Activated CD4-positive, alpha-beta memory T cell treated with anti-CD3 and anti-CD28 coated beads, Interleukin-2, amount 10 ng/mL, durations not matched to agents 7 days and 5 days (primary cell): Measurements from ENCODE around the gene ADAMTS2. TPM values are rescaled to one million over a fixed set of nuclear protein-coding genes. Genes with fewer than 3 reads are reported as not detected.

Experiments used
- CTCF ChIA-PET: fragments of 350-600 bp; sonication (Branson Sonifier 250); formaldehyde crosslinking; loops from one replicate; lab custom pipeline; 2021; ENCODE audit warnings: antibody characterized with exemption, inconsistent platforms; lab: Charles Lee
- POLR2A ChIA-PET: fragments of 350-600 bp; sonication (Branson Sonifier 250); formaldehyde crosslinking; loops from one replicate; lab custom pipeline; 2021; ENCODE audit warnings: antibody characterized with exemption; lab: Charles Lee
- DNase-seq: peaks from one replicate; pipeline ENCODE4 v3.0.0-alpha.2; 2020
- H3K27ac Mint-ChIP-seq: one replicate; pipeline ENCODE4 v1.8.0; 2021; ENCODE audit warnings: mild to moderate bottlenecking, mixed read lengths
- H3K27me3 Mint-ChIP-seq: one replicate; pipeline ENCODE4 v1.8.0; 2021; ENCODE audit warnings: mixed read lengths
- H3K36me3 Mint-ChIP-seq: one replicate; pipeline ENCODE4 v1.8.0; 2021; ENCODE audit warnings: low read depth, mixed read lengths
- H3K4me1 Mint-ChIP-seq: one replicate; pipeline ENCODE4 v1.8.0; 2021; ENCODE audit warnings: mixed read lengths
- H3K4me3 Mint-ChIP-seq: one replicate; pipeline ENCODE4 v1.8.0; 2021; ENCODE audit warnings: mild to moderate bottlenecking, mixed read lengths
- H3K9me3 Mint-ChIP-seq: one replicate; pipeline ENCODE4 v1.8.0; 2021; ENCODE audit warnings: mixed read lengths
- total RNA-seq, 2 experiments: library from RNA; stranded (reverse); gene quantifications; one replicate each; pipeline ENCODE4 v1.2.3, GENCODE V29; 2021

Gene ADAMTS2
- total RNA-seq, 2 experiments from 2014 or later, result not detected

DNA sequence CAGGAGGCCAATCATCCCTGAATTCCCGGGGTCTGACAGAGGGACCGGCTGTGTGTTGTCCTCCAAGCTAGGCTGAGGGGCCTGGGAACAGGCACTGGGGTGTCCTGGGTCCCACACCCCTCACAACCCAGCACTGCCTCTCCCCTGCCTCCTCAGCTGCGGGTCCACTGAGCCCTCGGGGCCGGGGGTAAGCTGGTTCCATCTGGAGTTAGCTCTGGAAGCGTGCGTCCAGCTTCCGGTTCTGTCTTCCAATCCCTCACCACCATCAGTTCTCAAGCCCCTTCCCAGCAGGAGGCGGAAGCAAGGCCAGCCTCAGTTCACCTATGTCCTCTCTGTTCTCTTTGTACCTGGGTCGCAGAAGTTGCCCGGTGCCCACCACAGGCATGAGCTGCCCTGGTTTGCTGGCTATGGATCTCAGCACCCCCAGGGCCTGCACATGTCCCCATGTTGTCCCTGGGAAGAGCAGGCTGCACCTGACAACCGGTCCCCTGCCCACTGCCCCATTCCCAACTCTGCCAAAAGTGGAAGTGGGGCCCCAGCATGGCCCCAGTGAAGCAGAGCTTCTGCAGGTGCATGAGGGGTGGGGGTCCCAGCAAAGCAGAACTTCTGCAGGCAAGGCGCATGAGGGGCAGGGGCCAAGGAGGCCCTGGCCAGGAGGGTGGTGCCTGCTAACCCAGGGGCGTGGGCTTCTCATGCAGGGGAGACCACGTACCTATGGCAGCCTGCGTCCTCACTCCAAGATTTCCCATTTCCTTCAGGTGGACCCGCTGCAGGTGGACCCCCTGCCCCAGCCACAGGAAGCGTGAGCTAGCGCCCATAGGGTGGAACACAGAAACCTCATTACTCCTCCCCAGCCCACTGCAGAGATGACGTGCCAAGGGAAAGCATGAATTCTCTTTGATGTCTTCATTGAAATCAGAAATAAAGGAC is 173.2 kb downstream of the ADAMTS2 start:
- no peaks in the 10 kb centered on the region for H3K36me3 Mint-ChIP-seq
- no peak overlapping the region for H3K4me3 Mint-ChIP-seq
- no peak overlapping the region for H3K27ac Mint-ChIP-seq
- ChIA-PET CTCF (no interaction called here), POLR2A (no interaction called here)
- no peak for DNase-seq
- H3K9me3 Mint-ChIP-seq, result no peaks in the 10 kb centered on the region
- peaks cover 3% of the 10 kb centered on the region for H3K4me1 Mint-ChIP-seq
- no peaks in the 10 kb centered on the region for H3K27me3 Mint-ChIP-seq

GRCh38 chr5:179171251-179171815 is 173.9 kb downstream of the ADAMTS2 start:
- POLR2A ChIA-PET, result no interaction called here
- H3K4me3 Mint-ChIP-seq, result no peak overlapping the region

DNA sequence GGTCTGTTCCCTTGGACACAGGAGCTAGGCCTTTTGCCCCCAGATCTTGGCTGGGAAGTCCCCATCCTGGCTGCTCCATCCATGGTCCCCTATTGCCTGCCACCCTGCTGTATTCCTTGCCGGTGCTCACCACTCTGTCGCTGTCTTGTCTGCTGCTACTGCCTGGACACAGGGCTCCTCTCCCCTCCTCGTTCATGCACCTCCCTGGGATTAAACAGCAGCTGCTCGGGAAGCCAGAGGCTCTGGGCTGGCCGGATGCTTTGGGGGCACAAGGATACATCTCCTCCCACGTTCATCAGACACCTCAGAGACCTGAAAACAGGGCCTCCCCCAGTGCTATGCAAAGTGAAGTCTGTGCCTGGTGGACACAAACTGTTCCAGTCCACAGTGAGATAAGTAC is 174.7 kb downstream of the ADAMTS2 start:
- H3K27ac Mint-ChIP-seq, result no peak overlapping the region
- ChIA-PET POLR2A (no interaction called here), CTCF (interaction anchor here (0.5 kb wide), 1 partner anchor 795 kb away, joined by 3 read pairs; no protein-coding TSS in a partner anchor)
- no peak overlapping the region for H3K4me3 Mint-ChIP-seq
- DNase-seq, result no peak
- no peaks in the 10 kb centered on the region for H3K27me3 Mint-ChIP-seq
- H3K9me3 Mint-ChIP-seq, result no peaks in the 10 kb centered on the region
- H3K36me3 Mint-ChIP-seq, result no peaks in the 10 kb centered on the region
- peaks cover 3% of the 10 kb centered on the region for H3K4me1 Mint-ChIP-seq

More at GRCh38 chr5:179171251-179171815, 173.9 kb downstream of the ADAMTS2 start:
- CTCF ChIA-PET, result no interaction called here
- no peaks in the 10 kb centered on the region for H3K27me3 Mint-ChIP-seq
- H3K36me3 Mint-ChIP-seq, result no peaks in the 10 kb centered on the region
- H3K27ac Mint-ChIP-seq, result no peak overlapping the region
- H3K4me1 Mint-ChIP-seq, result peaks cover 3% of the 10 kb centered on the region
- H3K9me3 Mint-ChIP-seq, result no peaks in the 10 kb centered on the region
- no peak for DNase-seq

DNA sequence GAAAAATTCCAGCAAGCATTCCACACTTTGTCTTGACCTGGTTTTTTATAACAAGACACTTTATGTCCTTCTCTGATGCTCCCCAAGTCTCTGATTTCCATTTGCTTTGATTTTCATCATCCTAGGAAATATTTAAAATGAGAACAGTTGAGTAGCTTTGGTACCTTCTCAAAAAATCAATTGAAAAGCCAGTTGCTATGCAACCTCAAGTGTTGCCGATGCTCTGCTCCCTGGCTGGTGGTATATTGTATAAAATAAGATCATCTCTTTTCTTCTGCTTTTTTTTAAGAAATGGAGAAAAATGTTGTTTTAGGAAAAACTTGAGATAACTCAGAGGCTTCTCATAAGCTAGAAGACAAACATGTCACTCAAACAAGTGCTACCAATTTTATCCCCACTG is 175.4 kb downstream of the ADAMTS2 start:
- CTCF ChIA-PET, result no interaction called here

GRCh38 chr5:179168664-179169063 is 176.6 kb downstream of the ADAMTS2 start:
- DNase-seq, result no peak
- H3K9me3 Mint-ChIP-seq, result no peaks in the 10 kb centered on the region
- no peak overlapping the region for H3K4me3 Mint-ChIP-seq
- no peak overlapping the region for H3K27ac Mint-ChIP-seq
- no peaks in the 10 kb centered on the region for H3K27me3 Mint-ChIP-seq
- peaks cover 3% of the 10 kb centered on the region for H3K4me1 Mint-ChIP-seq
- CTCF ChIA-PET, result no interaction called here
- H3K36me3 Mint-ChIP-seq, result no peaks in the 10 kb centered on the region
- POLR2A ChIA-PET, result no interaction called here

More for the DNA sequence above, 175.4 kb downstream of the ADAMTS2 start:
- Mint-ChIP-seq H3K36me3 (no peaks in the 10 kb centered on the region), H3K4me3 (no peak overlapping the region), H3K27ac (no peak overlapping the region), H3K9me3 (no peaks in the 10 kb centered on the region), H3K4me1 (peaks cover 3% of the 10 kb centered on the region), H3K27me3 (no peaks in the 10 kb centered on the region)
- POLR2A ChIA-PET, result no interaction called here
- no peak for DNase-seq

DNA sequence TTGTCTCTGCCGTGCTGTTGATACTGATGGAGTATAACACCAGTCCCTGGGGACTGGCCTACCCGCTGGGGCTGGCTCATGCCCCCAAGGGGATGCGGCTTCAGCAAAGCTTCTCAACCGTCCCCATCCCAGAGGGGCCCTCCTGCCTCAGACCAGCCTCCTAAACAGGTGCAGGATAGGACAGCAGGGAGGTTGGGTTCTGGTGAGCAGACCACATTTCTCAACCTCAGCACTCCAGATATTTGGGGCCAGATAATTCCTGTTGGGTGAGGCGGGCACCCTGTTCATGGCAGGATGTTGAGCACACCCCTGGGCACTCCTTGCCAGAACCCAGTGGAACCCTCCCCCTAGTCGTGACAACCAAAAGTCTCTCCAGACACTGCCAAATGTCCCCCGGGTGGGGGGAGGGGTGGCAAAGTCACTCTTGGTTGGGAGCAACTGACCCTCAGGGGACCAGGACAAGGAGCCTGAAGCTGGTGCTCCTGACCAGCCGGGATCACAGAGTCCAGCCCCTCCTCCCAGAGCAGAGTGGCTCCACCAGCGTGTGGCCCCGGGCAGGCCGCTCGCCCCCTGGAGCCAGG is 177.3 kb downstream of the ADAMTS2 start:
- H3K27me3 Mint-ChIP-seq, result no peaks in the 10 kb centered on the region
- no peaks in the 10 kb centered on the region for H3K36me3 Mint-ChIP-seq
- POLR2A ChIA-PET, result no interaction called here
- no peak overlapping the region for H3K27ac Mint-ChIP-seq
- CTCF ChIA-PET, result interaction anchor here (0.6 to 0.9 kb wide), 4 partner anchors 25 to 910 kb away, joined by 3 to 4 read pairs (median 3); no protein-coding TSS in a partner anchor
- DNase-seq, result no peak
- H3K4me3 Mint-ChIP-seq, result no peak overlapping the region
- H3K9me3 Mint-ChIP-seq, result no peaks in the 10 kb centered on the region
- peaks cover 3% of the 10 kb centered on the region for H3K4me1 Mint-ChIP-seq

GRCh38 chr5:179166886-179167841 is 178.1 kb downstream of the ADAMTS2 start:
- H3K27ac Mint-ChIP-seq, result no peak overlapping the region
- peak; percentile 46 for DNase-seq
- CTCF ChIA-PET, result interaction anchor here (0.6 to 0.9 kb wide), 4 partner anchors 24 to 909 kb away, joined by 3 to 4 read pairs (median 3); no protein-coding TSS in a partner anchor
- POLR2A ChIA-PET, result no interaction called here
- H3K9me3 Mint-ChIP-seq, result no peaks in the 10 kb centered on the region
- H3K36me3 Mint-ChIP-seq, result no peaks in the 10 kb centered on the region
- H3K4me1 Mint-ChIP-seq, result peaks cover 3% of the 10 kb centered on the region
- H3K4me3 Mint-ChIP-seq, result no peak overlapping the region
- no peaks in the 10 kb centered on the region for H3K27me3 Mint-ChIP-seq

GRCh38 chr5:179166171-179166885 is 178.9 kb downstream of the ADAMTS2 start:
- Mint-ChIP-seq H3K4me1 (peaks cover 3% of the 10 kb centered on the region), H3K4me3 (no peak overlapping the region), H3K36me3 (no peaks in the 10 kb centered on the region), H3K9me3 (no peaks in the 10 kb centered on the region), H3K27ac (no peak overlapping the region), H3K27me3 (no peaks in the 10 kb centered on the region)
- ChIA-PET CTCF (no interaction called here), POLR2A (no interaction called here)
- no peak for DNase-seq

DNA sequence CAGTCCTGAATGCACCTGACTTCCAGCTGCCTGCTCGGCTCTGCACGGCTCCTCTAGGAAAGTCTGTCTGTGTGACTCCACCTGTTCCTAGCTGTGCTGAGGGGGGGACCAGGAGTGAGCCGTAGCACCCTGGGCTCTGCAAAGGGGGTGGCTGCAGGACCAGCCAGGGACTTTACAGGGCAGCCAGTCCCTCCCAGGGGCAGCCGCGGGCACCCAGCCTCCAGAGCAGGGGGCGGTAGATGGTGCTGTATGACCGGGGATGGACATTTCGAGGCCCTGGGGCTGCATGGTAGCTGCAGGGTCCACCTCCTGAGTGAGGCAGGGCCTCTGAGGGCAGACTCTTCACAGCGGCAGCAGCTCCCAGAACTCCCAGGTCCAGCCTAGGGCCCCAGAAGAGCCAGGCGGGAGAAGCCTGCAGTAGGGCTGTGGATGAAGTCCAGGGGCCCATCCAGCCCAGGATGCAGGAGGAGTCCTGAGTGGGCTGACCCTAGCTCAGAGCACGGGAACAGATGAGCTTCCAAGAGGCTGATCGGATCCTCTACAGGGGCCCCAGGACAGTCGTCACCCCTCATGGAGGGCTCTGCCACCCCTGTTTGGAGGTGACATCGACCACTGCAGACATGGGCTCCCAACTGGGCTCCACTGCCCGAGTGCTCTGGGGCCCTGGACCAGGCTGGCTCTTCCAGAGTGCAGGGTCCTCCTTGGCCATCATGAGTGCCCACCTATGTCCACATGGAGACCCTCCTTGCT is 179.7 kb downstream of the ADAMTS2 start:
- H3K36me3 Mint-ChIP-seq, result no peaks in the 10 kb centered on the region
- CTCF ChIA-PET, result no interaction called here
- DNase-seq, result no peak
- H3K4me1 Mint-ChIP-seq, result peaks cover 3% of the 10 kb centered on the region
- POLR2A ChIA-PET, result interaction anchor here (0.6 kb wide), 1 partner anchor 68 kb away, joined by 3 read pairs; no protein-coding TSS in a partner anchor
- H3K4me3 Mint-ChIP-seq, result no peak overlapping the region
- no peak overlapping the region for H3K27ac Mint-ChIP-seq
- H3K27me3 Mint-ChIP-seq, result no peaks in the 10 kb centered on the region
- peaks cover 3% of the 10 kb centered on the region for H3K9me3 Mint-ChIP-seq

- Mint-ChIP-seq H3K9me3 (peaks cover 8% of the 10 kb centered on the region), H3K27me3 (no peaks in the 10 kb centered on the region), H3K4me3 (no peak overlapping the region), H3K27ac (no peak overlapping the region), H3K36me3 (no peaks in the 10 kb centered on the region), H3K4me1 (peaks cover 3% of the 10 kb centered on the region)
- DNase-seq, result no peak
- ChIA-PET POLR2A (interaction anchor here (0.6 kb wide), 1 partner anchor 67 kb away, joined by 3 read pairs; no protein-coding TSS in a partner anchor), CTCF (no interaction called here)
Observed at GRCh38 chr5:179164331-179165311, 180.6 kb downstream of the ADAMTS2 start.
